SKM-1 (cell line): ENCODE data around the gene ZNF57.
"Not testable (repeated sequence)": the region's sequence is repeated elsewhere in the genome, so short reads cannot be mapped to it uniquely, and the experiment has no call there.

Experiments used
- DNase-seq: peaks from one replicate; lab custom pipeline; 2025; ENCODE audit not compliant: unreplicated experiment; lab: John Stamatoyannopoulos, UW

Gene ZNF57

GRCh38 chr19:2890531-2890930, 10.2 kb upstream of the ZNF57 start:
- DNase-seq = not testable (repeated sequence)

- no peak for DNase-seq
Measured at GRCh38 chr19:2896694-2897093, 4.0 kb upstream of the ZNF57 start.

- no peak for DNase-seq
Measured at GRCh38 chr19:2902590-2903218, 2.0 kb downstream of the ZNF57 start.

- not testable (repeated sequence) for DNase-seq
Measured at GRCh38 chr19:2903326-2903725, 2.6 kb downstream of the ZNF57 start.

- no peak for DNase-seq
Measured at GRCh38 chr19:2905918-2906519, 5.3 kb downstream of the ZNF57 start.

- DNase-seq = no peak
Measured at GRCh38 chr19:2906631-2907195, 6.0 kb downstream of the ZNF57 start.

GRCh38 chr19:2912306-2912705, 11.6 kb downstream of the ZNF57 start:
- no peak for DNase-seq

GRCh38 chr19:2917275-2918184, 16.8 kb downstream of the ZNF57 start:
- DNase-seq = no peak

GRCh38 chr19:2922987-2923386, 22.3 kb downstream of the ZNF57 start:
- DNase-seq = no peak

GRCh38 chr19:2923510-2923909, 22.8 kb downstream of the ZNF57 start:
- DNase-seq = no peak

- DNase-seq = no peak
Measured at GRCh38 chr19:2926341-2927031, 25.8 kb downstream of the ZNF57 start.

- DNase-seq = no peak
Measured at GRCh38 chr19:2927032-2927430, 26.3 kb downstream of the ZNF57 start.

- DNase-seq = no peak
Measured at GRCh38 chr19:2933490-2933910, 32.8 kb downstream of the ZNF57 start.

GRCh38 chr19:2935863-2936262, 35.1 kb downstream of the ZNF57 start:
- DNase-seq = not testable (repeated sequence)

- DNase-seq = no peak
Measured at GRCh38 chr19:2942928-2943640, 42.4 kb downstream of the ZNF57 start.

- DNase-seq = no peak
Measured at GRCh38 chr19:2944403-2944774, 43.7 kb downstream of the ZNF57 start.

- DNase-seq = peak; percentile 97
Measured at GRCh38 chr19:2944775-2945574, 44.2 kb downstream of the ZNF57 start, which contains the start of gene ZNF77. ZNF77 (minus strand) TSS chr19:2944971; CDS start chr19:2944840, 131 bp downstream.

GRCh38 chr19:2945575-2946184, 45.0 kb downstream of the ZNF57 start:
- DNase-seq = no peak

- no peak for DNase-seq
Measured at GRCh38 chr19:2949939-2950285, 49.2 kb downstream of the ZNF57 start.
